IMR-90 (cell line): ENCODE data around the gene RAB11A.

ENCODE experiments used
- CEBPB ChIP-seq: IDR thresholded peaks from 2 replicates; pipeline ENCODE4 v1.6.1; 2012; ENCODE audit warnings: low read depth, low read length, improper control_type of control experiment
- CHD1 ChIP-seq: IDR thresholded peaks from 2 replicates; pipeline ENCODE4 v1.6.1; 2012; ENCODE audit warnings: low read depth, low read length, improper control_type of control experiment
- CTCF ChIP-seq: conservative IDR thresholded peaks from 2 replicates; pipeline ENCODE4 v1.5.1; 2012; ENCODE audit warnings: mild to moderate bottlenecking, low read depth, low read length, improper control_type of control experiment
- FOS ChIP-seq: fragments of 150-350 bp; IDR thresholded peaks from 2 replicates; pipeline ENCODE4 v1.6.1; 2016; ENCODE audit warnings: low read depth, low read length
- MAFK ChIP-seq: IDR thresholded peaks from 2 replicates; pipeline ENCODE4 v1.6.1; 2012; ENCODE audit warnings: low read depth, low read length, improper control_type of control experiment
- MAZ ChIP-seq: IDR thresholded peaks from 2 replicates; pipeline ENCODE4 v1.6.1; 2012; ENCODE audit warnings: low read depth, mild to moderate bottlenecking, low read length, improper control_type of control experiment, moderate library complexity, borderline replicate concordance
- MXI1 ChIP-seq: IDR thresholded peaks from 2 replicates; pipeline ENCODE4 v1.6.1; 2012; ENCODE audit warnings: low read depth, mild to moderate bottlenecking, low read length, moderate library complexity, borderline replicate concordance
- NFE2L2 ChIP-seq: fragments of 150-350 bp; IDR thresholded peaks from 2 replicates; pipeline ENCODE4 v1.6.1; 2016; ENCODE audit warnings: low read depth, mild to moderate bottlenecking, low read length
- POLR2A ChIP-seq: IDR thresholded peaks from 2 replicates; pipeline ENCODE4 v1.6.1; 2012; ENCODE audit warnings: mild to moderate bottlenecking, low read depth, low read length
- RFX5 ChIP-seq: IDR thresholded peaks from 2 replicates; pipeline ENCODE4 v1.8.0; 2012; ENCODE audit warnings: low read depth, mild to moderate bottlenecking, low read length, moderate library complexity
- SMC3 ChIP-seq: fragments of 150-350 bp; IDR thresholded peaks from 2 replicates; pipeline ENCODE4 v1.6.1; 2016; ENCODE audit warnings: low read depth, mild to moderate bottlenecking, antibody characterized with exemption, low read length, moderate library complexity

DNA sequence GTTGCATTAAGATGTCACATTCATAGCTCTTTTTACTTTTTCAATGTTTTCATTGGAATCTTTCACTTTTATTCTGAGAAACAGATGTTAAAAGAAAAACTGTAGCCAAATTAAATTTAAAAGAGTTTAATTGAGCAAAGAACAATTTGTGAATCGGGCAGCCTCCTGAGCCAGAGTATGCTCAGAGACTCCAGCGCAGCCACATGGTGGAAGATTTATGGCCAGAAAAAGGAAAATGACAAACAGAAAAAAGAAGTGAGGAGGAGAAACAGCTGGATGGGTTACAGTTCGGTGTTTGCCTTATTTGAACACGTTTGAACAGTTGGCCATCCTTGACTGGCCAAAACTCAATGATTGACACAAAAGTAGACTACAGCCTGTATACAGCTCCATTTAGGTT lies 33.8 kb upstream of the RAB11A start:
- TF ChIP-seq CTCF (no peak), POLR2A (no peak), CHD1 (no peak), MAFK (no peak), CEBPB (no peak), MAZ (no peak), NFE2L2 (no peak), MXI1 (no peak), RFX5 (no peak), FOS (no peak), SMC3 (no peak)
